ENCODE data around the gene TSPAN18.

DNA sequence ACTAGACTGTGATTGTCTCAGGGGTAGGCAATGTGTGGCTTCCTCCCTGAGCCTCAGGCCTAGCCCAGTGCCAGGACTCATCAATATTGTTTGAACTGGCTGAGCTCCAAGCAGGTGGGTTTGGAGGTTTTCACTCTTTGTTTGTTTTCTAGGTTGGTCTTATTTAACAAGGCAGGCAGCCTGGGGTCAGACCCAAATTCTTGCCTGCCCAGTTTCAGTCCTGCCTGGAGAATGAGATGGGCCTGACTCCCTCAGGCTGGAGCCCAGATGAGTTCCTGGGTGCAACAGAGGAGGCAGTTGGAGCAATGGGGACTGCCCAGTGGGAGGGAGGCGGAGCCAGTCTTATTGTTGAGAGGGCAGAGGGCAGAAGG is 252.2 kb downstream of the TSPAN18 start:
- TF ChIP-seq, protein P1, sequence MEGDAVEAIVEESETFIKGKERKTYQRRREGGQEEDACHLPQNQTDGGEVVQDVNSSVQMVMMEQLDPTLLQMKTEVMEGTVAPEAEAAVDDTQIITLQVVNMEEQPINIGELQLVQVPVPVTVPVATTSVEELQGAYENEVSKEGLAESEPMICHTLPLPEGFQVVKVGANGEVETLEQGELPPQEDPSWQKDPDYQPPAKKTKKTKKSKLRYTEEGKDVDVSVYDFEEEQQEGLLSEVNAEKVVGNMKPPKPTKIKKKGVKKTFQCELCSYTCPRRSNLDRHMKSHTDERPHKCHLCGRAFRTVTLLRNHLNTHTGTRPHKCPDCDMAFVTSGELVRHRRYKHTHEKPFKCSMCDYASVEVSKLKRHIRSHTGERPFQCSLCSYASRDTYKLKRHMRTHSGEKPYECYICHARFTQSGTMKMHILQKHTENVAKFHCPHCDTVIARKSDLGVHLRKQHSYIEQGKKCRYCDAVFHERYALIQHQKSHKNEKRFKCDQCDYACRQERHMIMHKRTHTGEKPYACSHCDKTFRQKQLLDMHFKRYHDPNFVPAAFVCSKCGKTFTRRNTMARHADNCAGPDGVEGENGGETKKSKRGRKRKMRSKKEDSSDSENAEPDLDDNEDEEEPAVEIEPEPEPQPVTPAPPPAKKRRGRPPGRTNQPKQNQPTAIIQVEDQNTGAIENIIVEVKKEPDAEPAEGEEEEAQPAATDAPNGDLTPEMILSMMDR (conservative IDR thresholded peaks at IDR 0.05; ENCODE audit: low read depth, low read length) = peak; percentile 22; the same call in 1 of the 2 replicates
- no peak for TF ChIP-seq EZH2 (IDR thresholded peaks at IDR 0.05; ENCODE audit: low read length, unreplicated experiment)
- TF ChIP-seq EZH2phosphoT487 (IDR thresholded peaks at IDR 0.05; ENCODE audit: borderline replicate concordance, low read length) = no peak
